DND-41 (cell line): Measurements from ENCODE around the gene AMER2.

Experiments
- ATAC-seq: fragments of 200-7000 bp; cut with Tn5 transposase; 3 replicates; pipeline ENCODE4 v1.9.1; 2021; ENCODE audit warnings: low read depth; ENCODE audit not compliant: insufficient read depth
- DNase-seq: peaks from one replicate; pipeline ENCODE4 v3.0.0-alpha.2; 2020
- H2AFZ ChIP-seq: 2 replicates; pipeline ENCODE4 v1.6.0; 2012; ENCODE audit warnings: low read depth, low read length
- H3K27ac ChIP-seq: 2 replicates; pipeline ENCODE4 v1.5.1; 2012; ENCODE audit warnings: low read length, inconsistent platforms
- H3K27me3 ChIP-seq: fragments of 200-600 bp; sonication (generic); 2 replicates; pipeline ENCODE4 v1.6.0; 2012; ENCODE audit warnings: low read length, mild to moderate bottlenecking, inconsistent platforms; ENCODE audit not compliant: insufficient read depth, poor library complexity
- H3K36me3 ChIP-seq: 2 replicates; pipeline ENCODE4 v1.5.1; 2012; ENCODE audit warnings: low read length, inconsistent platforms; ENCODE audit not compliant: insufficient read depth
- H3K4me1 ChIP-seq: 2 replicates; pipeline ENCODE4 v1.5.1; 2012; ENCODE audit warnings: mild to moderate bottlenecking, low read length; ENCODE audit not compliant: insufficient read depth
- H3K4me2 ChIP-seq: 2 replicates; pipeline ENCODE4 v1.6.0; 2012; ENCODE audit warnings: mild to moderate bottlenecking, moderate library complexity, low read length, inconsistent platforms; ENCODE audit not compliant: insufficient read depth
- H3K4me3 ChIP-seq, 2 experiments: fragments of 200-600 bp in 1 of 2; shearing (Covaris generic) in 1 of 2; 2 replicates each; pipeline ENCODE4 v1.5.1; 2012 to 2016; ENCODE audit warnings: inconsistent platforms in 2 of 2, low read length in 2 of 2, mild to moderate bottlenecking in 2 of 2, low read depth in 1 of 2, moderate library complexity in 1 of 2
- H3K79me2 ChIP-seq: 2 replicates; pipeline ENCODE4 v1.6.0; 2012; ENCODE audit warnings: low read length, inconsistent platforms; ENCODE audit not compliant: insufficient read depth
- H3K9ac ChIP-seq: 2 replicates; pipeline ENCODE4 v1.6.0; 2012; ENCODE audit warnings: low read depth, mild to moderate bottlenecking, inconsistent platforms, low read length, moderate library complexity
- H3K9me3 ChIP-seq: 2 replicates; pipeline ENCODE4 v1.5.1; 2012; ENCODE audit warnings: low read length, moderate library complexity, mild to moderate bottlenecking, inconsistent platforms; ENCODE audit not compliant: insufficient read depth, severe bottlenecking
- H4K20me1 ChIP-seq: 2 replicates; pipeline ENCODE4 v1.6.0; 2012; ENCODE audit warnings: low read length; ENCODE audit not compliant: insufficient read depth
- EZH2 ChIP-seq: IDR thresholded peaks from 3 replicates; pipeline ENCODE4 v1.6.1; 2012; ENCODE audit warnings: borderline replicate concordance, low read depth, mild to moderate bottlenecking, moderate library complexity, low read length, inconsistent platforms; ENCODE audit not compliant: severe bottlenecking
- TF ChIP-seq, protein P1 (sequence below): IDR thresholded peaks from 2 replicates; pipeline ENCODE4 v1.5.1; 2012; ENCODE audit warnings: borderline replicate concordance, low read length, moderate library complexity, mild to moderate bottlenecking; ENCODE audit not compliant: poor library complexity, severe bottlenecking; ENCODE audit errors: extremely low read depth

Gene AMER2

DNA sequence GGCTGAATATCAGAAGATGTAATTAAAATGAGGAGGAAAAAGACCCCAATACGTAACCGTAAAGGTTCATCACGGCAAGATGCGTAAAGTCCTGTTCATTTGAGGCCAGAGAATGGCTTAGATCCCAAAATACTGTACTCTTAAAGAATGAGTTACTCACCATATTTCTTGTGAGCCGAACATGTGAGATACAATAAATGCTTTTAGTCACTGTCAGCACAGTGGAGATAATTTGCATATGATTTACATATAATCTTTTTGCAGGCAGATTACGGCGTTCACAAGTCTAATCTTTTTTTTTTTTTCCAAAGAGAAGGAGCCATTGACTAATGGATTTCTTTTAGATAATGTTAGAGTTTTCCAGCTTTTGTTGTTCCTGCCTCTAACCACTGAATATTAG lies 28.4 kb downstream of the AMER2 start:
- H3K4me2 ChIP-seq: no peak overlapping the region
- no peak overlapping the region for H2AFZ ChIP-seq
- TF ChIP-seq, protein P1, sequence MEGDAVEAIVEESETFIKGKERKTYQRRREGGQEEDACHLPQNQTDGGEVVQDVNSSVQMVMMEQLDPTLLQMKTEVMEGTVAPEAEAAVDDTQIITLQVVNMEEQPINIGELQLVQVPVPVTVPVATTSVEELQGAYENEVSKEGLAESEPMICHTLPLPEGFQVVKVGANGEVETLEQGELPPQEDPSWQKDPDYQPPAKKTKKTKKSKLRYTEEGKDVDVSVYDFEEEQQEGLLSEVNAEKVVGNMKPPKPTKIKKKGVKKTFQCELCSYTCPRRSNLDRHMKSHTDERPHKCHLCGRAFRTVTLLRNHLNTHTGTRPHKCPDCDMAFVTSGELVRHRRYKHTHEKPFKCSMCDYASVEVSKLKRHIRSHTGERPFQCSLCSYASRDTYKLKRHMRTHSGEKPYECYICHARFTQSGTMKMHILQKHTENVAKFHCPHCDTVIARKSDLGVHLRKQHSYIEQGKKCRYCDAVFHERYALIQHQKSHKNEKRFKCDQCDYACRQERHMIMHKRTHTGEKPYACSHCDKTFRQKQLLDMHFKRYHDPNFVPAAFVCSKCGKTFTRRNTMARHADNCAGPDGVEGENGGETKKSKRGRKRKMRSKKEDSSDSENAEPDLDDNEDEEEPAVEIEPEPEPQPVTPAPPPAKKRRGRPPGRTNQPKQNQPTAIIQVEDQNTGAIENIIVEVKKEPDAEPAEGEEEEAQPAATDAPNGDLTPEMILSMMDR: no peak
- TF ChIP-seq EZH2: no peak
- no peak overlapping the region for H3K4me3 ChIP-seq
- H3K9me3 ChIP-seq: no peaks in the 10 kb centered on the region
- H4K20me1 ChIP-seq: no peaks in the 10 kb centered on the region
- no peak for DNase-seq
- peaks cover 24% of the 10 kb centered on the region for H3K27me3 ChIP-seq
- H3K4me1 ChIP-seq: no peaks in the 10 kb centered on the region
- no peak overlapping the region for H3K9ac ChIP-seq
- no peak overlapping the region for H3K27ac ChIP-seq
- ATAC-seq: no peak
- no peaks in the 10 kb centered on the region for H3K79me2 ChIP-seq
- H3K36me3 ChIP-seq: no peaks in the 10 kb centered on the region

DNA sequence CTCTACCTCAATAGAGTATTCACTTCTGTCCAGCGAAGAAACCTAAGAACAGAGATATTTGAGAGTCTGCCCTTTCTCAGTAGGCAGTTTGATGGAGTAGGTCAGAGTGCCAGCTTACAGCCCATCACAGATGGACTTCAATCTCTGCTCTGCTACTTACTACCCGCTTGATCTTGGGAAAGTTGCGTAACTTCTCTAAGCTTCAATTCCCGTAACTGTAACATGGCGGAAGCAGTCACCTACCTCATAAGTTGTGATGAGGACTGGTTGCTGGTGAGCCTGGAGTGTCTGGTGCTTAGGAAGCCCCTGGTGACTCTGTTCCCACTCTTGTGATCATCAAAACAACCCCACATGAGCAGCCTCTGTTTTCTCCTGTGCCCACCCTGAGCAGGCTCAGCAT lies 31.0 kb downstream of the AMER2 start:
- H3K9ac ChIP-seq: no peak overlapping the region
- no peaks in the 10 kb centered on the region for H3K9me3 ChIP-seq
- no peak overlapping the region for H3K4me2 ChIP-seq
- H4K20me1 ChIP-seq: no peaks in the 10 kb centered on the region
- no peaks in the 10 kb centered on the region for H3K36me3 ChIP-seq
- H2AFZ ChIP-seq: no peak overlapping the region
- H3K79me2 ChIP-seq: no peaks in the 10 kb centered on the region
- DNase-seq: no peak
- H3K27me3 ChIP-seq: peaks cover 21% of the 10 kb centered on the region
- no peak overlapping the region for H3K4me3 ChIP-seq
- no peak overlapping the region for H3K27ac ChIP-seq
- no peak for ATAC-seq
- no peaks in the 10 kb centered on the region for H3K4me1 ChIP-seq
- no peak for TF ChIP-seq EZH2
- TF ChIP-seq, protein P1: no peak

DNA sequence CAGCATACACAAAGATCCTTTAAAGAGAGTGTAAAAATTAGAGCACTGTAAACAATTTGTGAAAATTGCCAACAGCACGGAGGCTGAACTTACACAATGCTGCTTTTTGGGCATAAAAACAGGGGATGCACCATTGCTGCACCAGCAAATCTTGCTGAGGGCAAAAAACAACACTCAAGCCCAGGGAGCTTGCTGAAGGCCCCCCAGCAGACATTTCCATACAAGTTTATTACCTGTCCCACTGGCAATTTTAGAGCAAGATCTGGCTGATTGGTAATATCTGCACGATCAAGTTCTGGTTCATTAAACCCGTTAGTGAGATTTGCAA lies 34.3 kb downstream of the AMER2 start:
- Histone ChIP-seq H3K36me3 (no peaks in the 10 kb centered on the region), H3K9me3 (no peaks in the 10 kb centered on the region), H3K4me2 (no peak overlapping the region), H3K79me2 (no peaks in the 10 kb centered on the region), H3K4me1 (no peaks in the 10 kb centered on the region), H2AFZ (no peak overlapping the region), H3K4me3 (no peak overlapping the region), H3K27ac (no peak overlapping the region), H3K9ac (no peak overlapping the region), H4K20me1 (no peaks in the 10 kb centered on the region), H3K27me3 (peaks cover 17% of the 10 kb centered on the region)
- TF ChIP-seq, protein P1: no peak
- TF ChIP-seq EZH2: no peak
- ATAC-seq: no peak
- DNase-seq: no peak
